H1 (cell line): ENCODE measurements around the gene BTD. TPM values are rescaled to one million over a fixed set of nuclear protein-coding genes. Genes with fewer than 3 reads are reported as not detected.

Experiments used
- EZH2 ChIP-seq: fragments of 200-600 bp; sonication (generic); IDR thresholded peaks from 2 replicates; pipeline ENCODE4 v1.7.1; 2012; ENCODE audit warnings: low read depth, mild to moderate bottlenecking, moderate library complexity, low read length, inconsistent platforms; ENCODE audit not compliant: severe bottlenecking
- NRF1 ChIP-seq: IDR thresholded peaks from 2 replicates; pipeline ENCODE4 v1.6.1; 2011; ENCODE audit warnings: mild to moderate bottlenecking, low read depth, low read length, improper control_type of control experiment
- polyA plus RNA-seq, 7 experiments: library from polyadenylated mRNA; depleted of rRNA in 3 of 7; stranded (reverse) in 5 of 7; unstranded in 2 of 7; fragments of >200 nt in 5 of 7; fragments of 200-250 nt in 2 of 7; gene quantifications; 1 replicate in 5 of 7; 2 replicates in 1 of 7; 4 replicates in 1 of 7; pipeline versions ENCODE4 v1.2.1 to v1.2.3, GENCODE V29; 2011 to 2013; ENCODE audit warnings: missing spikeins in 2 of 7, mixed read lengths in 2 of 7
- total RNA-seq: library from RNA; stranded (reverse); fragmentation: NEBNext Ultra II Directional; extraction: Animal tissue kit (Norgen Biotek cat#: 25700); gene quantifications from 2 replicates; pipeline ENCODE4 v1.2.1, GENCODE V29; 2021

Gene BTD
- total and polyA plus RNA-seq, 2 of the 8 experiments (the other 6 are each of a cell fraction or from before 2014, with no cell fraction given) = 21.8 to 36.7 TPM

DNA sequence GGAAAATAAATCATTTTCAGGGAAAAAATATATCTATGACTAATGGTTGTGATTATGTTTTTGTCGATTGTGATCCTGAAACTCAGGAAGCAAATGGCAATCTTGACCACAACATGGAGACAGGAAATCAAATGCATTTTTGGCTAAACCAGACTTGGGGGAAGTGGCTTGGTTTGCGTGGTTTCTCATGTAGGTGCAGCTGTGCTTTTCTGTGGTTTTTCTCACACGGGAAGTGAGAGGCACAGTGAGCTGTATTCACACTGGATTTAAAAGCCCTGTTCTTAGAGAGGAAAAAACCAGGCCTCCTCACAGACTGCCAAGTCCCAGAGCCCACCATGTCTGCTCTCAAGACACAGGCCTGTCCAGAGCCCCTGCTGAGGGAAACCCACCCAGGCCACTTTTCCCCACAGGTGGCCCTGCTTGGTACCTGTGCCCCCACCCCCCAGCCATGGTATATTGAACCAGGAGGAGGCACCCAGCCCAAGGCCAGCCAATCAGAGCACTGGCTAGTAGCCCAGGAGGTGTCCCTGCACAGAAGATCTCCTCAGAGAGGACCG, 46.1 kb downstream of the BTD start (continued):
- TF ChIP-seq NRF1 (no peak), EZH2 (no peak)
- TF ChIP-seq, all 59 proteins: peak for 0
